IMR-90 (cell line): Measurements from ENCODE around the gene ANKRD13D. TPM values are rescaled to one million over a fixed set of nuclear protein-coding genes. Genes with fewer than 3 reads are reported as not detected.
A peak's percentile ranks its signal among the peaks of the same experiment; 100 is the strongest.

Experiments used
- ATAC-seq: fragments of 200-7000 bp; cut with Tn5 transposase; 2 replicates; pipeline ENCODE4 v1.9.1; 2020; ENCODE audit warnings: low read depth, mild to moderate bottlenecking, moderate library complexity
- BruUV-seq: library from RNA; stranded (reverse); fragments of 400-500 nt; replicated peaks from 2 replicates; lab custom pipeline; 2021; lab: Mats Ljungman, UMichigan
- CTCF ChIA-PET: fragments of 300-600 bp; formaldehyde crosslinking; extraction: SDS; loops from one replicate; lab custom pipeline; 2021; ENCODE audit warnings: antibody characterized with exemption; lab: Yijun Ruan, JAX
- POLR2A ChIA-PET: fragments of 300-600 bp; sonication (Branson Sonifier 250); formaldehyde crosslinking; loops from one replicate; lab custom pipeline; 2022; ENCODE audit warnings: antibody characterized with exemption; ENCODE audit not compliant: unreplicated experiment; lab: Charles Lee
- DNase-seq: peaks from one replicate; pipeline ENCODE4 v3.0.0; 2013
- H2AFZ ChIP-seq: replicated peaks from 2 replicates; pipeline ENCODE3; 2013; ENCODE audit warnings: low read length, mild to moderate bottlenecking; ENCODE audit not compliant: poor library complexity
- H2AK5ac ChIP-seq: 2 replicates; pipeline ENCODE4 v1.6.1; 2013; ENCODE audit warnings: low read depth, low read length, inconsistent platforms
- H2AK9ac ChIP-seq: replicated peaks from 2 replicates; pipeline ENCODE3; 2013; ENCODE audit warnings: mild to moderate bottlenecking, low read depth, low read length, moderate library complexity; ENCODE audit not compliant: poor library complexity
- H2BK120ac ChIP-seq: 2 replicates; pipeline ENCODE4 v1.6.1; 2013; ENCODE audit warnings: low read depth, low read length, inconsistent platforms
- H2BK15ac ChIP-seq: 3 replicates; pipeline ENCODE4 v1.6.1; 2013; ENCODE audit warnings: low read depth, low read length, inconsistent platforms
- H2BK20ac ChIP-seq: 2 replicates; pipeline ENCODE4 v1.6.1; 2013; ENCODE audit warnings: low read depth, mild to moderate bottlenecking, inconsistent platforms, low read length, moderate library complexity
- H2BK5ac ChIP-seq: 2 replicates; pipeline ENCODE4 v1.6.1; 2013; ENCODE audit warnings: mild to moderate bottlenecking, low read depth, low read length, inconsistent platforms; ENCODE audit not compliant: poor library complexity, severe bottlenecking
- H3K14ac ChIP-seq: replicated peaks from 2 replicates; pipeline ENCODE4 v1.6.1; 2013; ENCODE audit warnings: low read depth, low read length, inconsistent platforms
- H3K18ac ChIP-seq: 2 replicates; pipeline ENCODE4 v1.6.1; 2013; ENCODE audit warnings: low read depth, low read length, control low read depth
- H3K23ac ChIP-seq: 2 replicates; pipeline ENCODE4 v1.6.1; 2013; ENCODE audit warnings: low read depth, low read length, inconsistent platforms
- H3K27ac ChIP-seq: 2 replicates; pipeline ENCODE4 v1.5.1; 2013; ENCODE audit warnings: mild to moderate bottlenecking, control low read depth, low read length; ENCODE audit not compliant: insufficient read depth
- H3K27me3 ChIP-seq: 2 replicates; pipeline ENCODE4 v1.6.1; 2013; ENCODE audit warnings: low read length; ENCODE audit not compliant: control insufficient read depth, insufficient read depth
- H3K36me3 ChIP-seq: 2 replicates; pipeline ENCODE4 v1.6.1; 2013; ENCODE audit warnings: low read length, mixed read lengths; ENCODE audit not compliant: control insufficient read depth, insufficient read depth
- H3K4ac ChIP-seq: 2 replicates; pipeline ENCODE4 v1.6.1; 2013; ENCODE audit warnings: low read depth, low read length, inconsistent platforms
- H3K4me1 ChIP-seq: 2 replicates; pipeline ENCODE4 v1.6.1; 2013; ENCODE audit warnings: low read length, mixed read lengths; ENCODE audit not compliant: control insufficient read depth, insufficient read depth
- H3K4me2 ChIP-seq: 2 replicates; pipeline ENCODE4 v1.6.1; 2013; ENCODE audit warnings: low read depth, mild to moderate bottlenecking, control low read depth, low read length, moderate library complexity
- H3K4me3 ChIP-seq: 2 replicates; pipeline ENCODE4 v1.5.1; 2013; ENCODE audit warnings: low read depth, mild to moderate bottlenecking, control low read depth, low read length, moderate library complexity; ENCODE audit not compliant: insufficient read depth
- H3K56ac ChIP-seq: 2 replicates; pipeline ENCODE4 v1.6.1; 2013; ENCODE audit warnings: low read length, inconsistent platforms; ENCODE audit not compliant: insufficient read depth; ENCODE audit errors: extremely low read depth
- H3K79me1 ChIP-seq, 2 experiments: 2 replicates each; pipeline ENCODE4 v1.6.1; 2013; ENCODE audit warnings: low read length in 2 of 2, inconsistent platforms in 1 of 2, low read depth in 1 of 2
- H3K9ac ChIP-seq: 2 replicates; pipeline ENCODE4 v1.6.1; 2013; ENCODE audit warnings: low read depth, low read length, control low read depth
- H3K9me1 ChIP-seq: 2 replicates; pipeline ENCODE4 v1.6.1; 2013; ENCODE audit warnings: low read length, inconsistent platforms; ENCODE audit not compliant: insufficient read depth
- H3K9me3 ChIP-seq: 2 replicates; pipeline ENCODE4 v1.6.1; 2013; ENCODE audit warnings: low read length; ENCODE audit not compliant: control insufficient read depth, insufficient read depth
- H4K20me1 ChIP-seq: 2 replicates; pipeline ENCODE4 v1.6.1; 2013; ENCODE audit warnings: low read length, inconsistent platforms; ENCODE audit not compliant: insufficient read depth
- H4K5ac ChIP-seq: 2 replicates; pipeline ENCODE4 v1.6.1; 2013; ENCODE audit warnings: mild to moderate bottlenecking, low read depth, low read length, control low read depth
- H4K8ac ChIP-seq, 2 experiments: 2 replicates each; pipeline ENCODE4 v1.6.1; 2013; ENCODE audit warnings: low read depth in 2 of 2, low read length in 2 of 2, control low read depth in 1 of 2, inconsistent platforms in 1 of 2
- H4K91ac ChIP-seq: 2 replicates; pipeline ENCODE4 v1.6.1; 2013; ENCODE audit warnings: low read depth, low read length, inconsistent platforms; ENCODE audit not compliant: insufficient read depth
- BHLHE40 ChIP-seq: fragments of 150-350 bp; IDR thresholded peaks from 2 replicates; pipeline ENCODE4 v1.6.1; 2016; ENCODE audit warnings: mild to moderate bottlenecking, low read depth, low read length
- CEBPB ChIP-seq: IDR thresholded peaks from 2 replicates; pipeline ENCODE4 v1.6.1; 2012; ENCODE audit warnings: low read depth, low read length, improper control_type of control experiment
- CHD1 ChIP-seq: IDR thresholded peaks from 2 replicates; pipeline ENCODE4 v1.6.1; 2012; ENCODE audit warnings: low read depth, low read length, improper control_type of control experiment
- ELK1 ChIP-seq: fragments of 150-350 bp; IDR thresholded peaks from 2 replicates; pipeline ENCODE4 v1.6.1; 2016; ENCODE audit warnings: low read depth, mild to moderate bottlenecking, low read length, moderate library complexity, borderline replicate concordance
- MXI1 ChIP-seq: IDR thresholded peaks from 2 replicates; pipeline ENCODE4 v1.6.1; 2012; ENCODE audit warnings: low read depth, mild to moderate bottlenecking, low read length, moderate library complexity, borderline replicate concordance
- POLR2A ChIP-seq: IDR thresholded peaks from 2 replicates; pipeline ENCODE4 v1.6.1; 2012; ENCODE audit warnings: mild to moderate bottlenecking, low read depth, low read length
- RAD21 ChIP-seq: IDR thresholded peaks from 2 replicates; pipeline ENCODE4 v1.6.1; 2012; ENCODE audit warnings: low read length, improper control_type of control experiment
- RCOR1 ChIP-seq: IDR thresholded peaks from 2 replicates; pipeline ENCODE4 v1.6.1; 2012; ENCODE audit warnings: mild to moderate bottlenecking, low read length, improper control_type of control experiment; ENCODE audit not compliant: insufficient replicate concordance
- WGBS, 2 experiments: methylation state at CpG; one replicate each; pipeline versions ENCODE4 v1.1.5 to v1.1.7; 2013; ENCODE audit warnings: missing lambda C conversion rate in 2 of 2; ENCODE audit not compliant: insufficient read length in 1 of 2; ENCODE audit errors: extremely low coverage in 2 of 2; 5-methylcytosine and 5-hydroxymethylcytosine counted together
- dilution Hi-C: fragments of 300-500 bp; cut with HindIII; formaldehyde crosslinking; loops from one replicate; pipeline ENCODE4 v1.14.3; 2018; ENCODE audit warnings: low sequenced_read_pairs; ENCODE audit not compliant: unreplicated experiment
- in situ Hi-C: fragments of 300-500 bp; cut with MboI; formaldehyde crosslinking; loops from 3 replicates; pipeline ENCODE4 v1.14.3; 2019; ENCODE audit warnings: low sequenced_read_pairs, inconsistent platforms, mixed read lengths
- intact Hi-C: fragments of 100-400 bp; cut with micrococcal nuclease; formaldehyde crosslinking; loops from 2 replicates; pipeline ENCODE4 v1.10.0; 2022
- polyA plus RNA-seq, 3 experiments: library from polyadenylated mRNA; depleted of rRNA; stranded (reverse); fragments of >200 nt; gene quantifications; 2 replicates each; pipeline ENCODE4 v1.2.3, GENCODE V29; 2012; ENCODE audit warnings: low replicate concordance in 1 of 3
- total RNA-seq: library from RNA; depleted of rRNA; stranded (reverse); fragments of >200 nt; gene quantifications from 2 replicates; pipeline ENCODE4 v1.2.3, GENCODE V29; 2012

Gene ANKRD13D
- total and polyA plus RNA-seq, 2 of the 4 experiments (the other 2 are of a cell fraction): 7.3 to 38.4 TPM

GRCh38 chr11:67269401-67270255 lies 19.5 kb upstream of the ANKRD13D start:
- Histone ChIP-seq H2BK5ac (no peak overlapping the region), H3K23ac (peak overlapping the region; percentile 71), H2BK15ac (no peak overlapping the region), H3K56ac (no peak overlapping the region), H3K9me3 (no peaks in the 10 kb centered on the region), H3K36me3 (peaks cover 10% of the 10 kb centered on the region; the same call in 1 of the 2 replicates), H4K5ac (peak overlapping the region; percentile 21; the same call in 1 of the 2 replicates), H2AK9ac (peak overlapping the region; percentile 73), H3K9ac (peak overlapping the region; percentile 54), H4K8ac (peak overlapping the region; percentile 26 to 54; a peak in 2 of 4 replicates), H3K27me3 (no peaks in the 10 kb centered on the region), H2AFZ (peak overlapping the region; percentile 65), H4K20me1 (peaks cover 44% of the 10 kb centered on the region), H2BK20ac (no peak overlapping the region), H2AK5ac (peak overlapping the region; percentile 8; the same call in 1 of the 2 replicates), H3K4me1 (peaks cover 35% of the 10 kb centered on the region), H3K79me1 (peaks cover 21 to 84% of the 10 kb centered on the region in 2 experiments; a peak in 3 of 4 replicates), H3K27ac (peak overlapping the region; percentile 48), H3K18ac (no peak overlapping the region), H3K14ac (0 out of 2 replicates have a peak overlapping the region, but pooled peaks have one; percentile 76), H3K4ac (peak overlapping the region; percentile 45; the same call in 1 of the 2 replicates), H3K4me3 (no peak overlapping the region), H3K9me1 (peaks cover 40% of the 10 kb centered on the region), H3K4me2 (peak overlapping the region; percentile 57), H2BK120ac (peak overlapping the region; percentile 6; the same call in 1 of the 2 replicates), H4K91ac (no peak overlapping the region)
- TF ChIP-seq CEBPB (no peak), ELK1 (no peak), CHD1 (no peak), RCOR1 (no peak), MXI1 (no peak), POLR2A (no peak), BHLHE40 (no peak), RAD21 (no peak)
- ChIA-PET CTCF (no interaction called here), POLR2A (interaction anchor here (0.5 kb wide), 1 partner anchor 132 kb away, joined by 4 read pairs; the partner anchor contains the start of gene PPP1CA)
- ATAC-seq: no peak
- DNase-seq: no peak
- intact Hi-C loops (no loop called here), dilution Hi-C loops (no loop called here), in situ Hi-C loops (no loop called here)
- no TSS peak for BruUV-seq
- WGBS, 2 experiments: 31% methylated on average over 4 of the region's 15 CpGs; no CpG with 5 or more reads in 1 of the 2 experiments
